AG04449 (cell line): ENCODE data around the gene NRN1L.

Experiments
- CTCF ChIA-PET: fragments of 350-600 bp; formaldehyde crosslinking; extraction: SDS; loops from one replicate; lab custom pipeline; 2021; ENCODE audit warnings: antibody characterized with exemption; lab: Yijun Ruan, JAX
- POLR2A ChIA-PET: fragments of 400-600, 350-600 bp; formaldehyde crosslinking; extraction: SDS; loops from one replicate; lab custom pipeline; 2020; ENCODE audit warnings: antibody characterized with exemption, inconsistent platforms; lab: Yijun Ruan, JAX
- DNase-seq: peaks from one replicate; pipeline ENCODE4 v3.0.0-alpha.2; 2010; ENCODE audit warnings: low read depth, low spot score
- H3K4me3 ChIP-seq: 2 replicates; pipeline ENCODE4 v1.5.1; 2011; ENCODE audit warnings: low read depth, mild to moderate bottlenecking, control low read depth, low read length
- TF ChIP-seq, protein P1 (sequence below): IDR thresholded peaks from one replicate; pipeline ENCODE4 v1.5.1; 2011; ENCODE audit warnings: mild to moderate bottlenecking, moderate library complexity, low read length, control low read depth, inconsistent platforms; ENCODE audit not compliant: insufficient read depth; ENCODE audit errors: missing control alignments

The NRN1L gene

DNA sequence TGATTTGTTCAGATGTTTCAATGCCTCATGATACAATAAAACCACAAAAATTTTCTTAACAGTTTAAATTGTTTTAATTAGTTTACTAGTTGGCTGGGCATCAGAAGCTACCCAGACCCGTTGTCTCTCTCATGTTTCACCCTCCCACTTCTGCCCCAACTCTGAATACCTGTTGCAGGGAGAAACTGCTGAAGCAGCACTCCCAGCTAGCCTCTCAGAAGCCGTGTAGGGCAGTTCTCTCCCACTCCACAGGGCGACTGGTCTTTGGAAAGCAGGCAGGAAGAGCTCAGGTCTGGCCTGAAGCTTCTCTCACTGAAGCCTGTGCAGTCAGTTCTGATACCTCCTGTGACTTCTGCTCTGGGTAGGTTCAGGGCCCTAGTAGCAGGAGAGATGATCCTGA, 13.4 kb upstream of the NRN1L start:
- ChIA-PET POLR2A (interaction anchor here (0.6 to 1.5 kb wide), 2 partner anchors 9 to 91 kb away, joined by 3 to 5 read pairs; no protein-coding TSS in a partner anchor), CTCF (interaction anchor here (0.9 to 1.7 kb wide), 4 partner anchors 13 to 199 kb away, joined by 3 to 11 read pairs (median 4); partner anchors contain the start of gene NRN1L)
- TF ChIP-seq, protein P1, sequence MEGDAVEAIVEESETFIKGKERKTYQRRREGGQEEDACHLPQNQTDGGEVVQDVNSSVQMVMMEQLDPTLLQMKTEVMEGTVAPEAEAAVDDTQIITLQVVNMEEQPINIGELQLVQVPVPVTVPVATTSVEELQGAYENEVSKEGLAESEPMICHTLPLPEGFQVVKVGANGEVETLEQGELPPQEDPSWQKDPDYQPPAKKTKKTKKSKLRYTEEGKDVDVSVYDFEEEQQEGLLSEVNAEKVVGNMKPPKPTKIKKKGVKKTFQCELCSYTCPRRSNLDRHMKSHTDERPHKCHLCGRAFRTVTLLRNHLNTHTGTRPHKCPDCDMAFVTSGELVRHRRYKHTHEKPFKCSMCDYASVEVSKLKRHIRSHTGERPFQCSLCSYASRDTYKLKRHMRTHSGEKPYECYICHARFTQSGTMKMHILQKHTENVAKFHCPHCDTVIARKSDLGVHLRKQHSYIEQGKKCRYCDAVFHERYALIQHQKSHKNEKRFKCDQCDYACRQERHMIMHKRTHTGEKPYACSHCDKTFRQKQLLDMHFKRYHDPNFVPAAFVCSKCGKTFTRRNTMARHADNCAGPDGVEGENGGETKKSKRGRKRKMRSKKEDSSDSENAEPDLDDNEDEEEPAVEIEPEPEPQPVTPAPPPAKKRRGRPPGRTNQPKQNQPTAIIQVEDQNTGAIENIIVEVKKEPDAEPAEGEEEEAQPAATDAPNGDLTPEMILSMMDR = no peak

DNA sequence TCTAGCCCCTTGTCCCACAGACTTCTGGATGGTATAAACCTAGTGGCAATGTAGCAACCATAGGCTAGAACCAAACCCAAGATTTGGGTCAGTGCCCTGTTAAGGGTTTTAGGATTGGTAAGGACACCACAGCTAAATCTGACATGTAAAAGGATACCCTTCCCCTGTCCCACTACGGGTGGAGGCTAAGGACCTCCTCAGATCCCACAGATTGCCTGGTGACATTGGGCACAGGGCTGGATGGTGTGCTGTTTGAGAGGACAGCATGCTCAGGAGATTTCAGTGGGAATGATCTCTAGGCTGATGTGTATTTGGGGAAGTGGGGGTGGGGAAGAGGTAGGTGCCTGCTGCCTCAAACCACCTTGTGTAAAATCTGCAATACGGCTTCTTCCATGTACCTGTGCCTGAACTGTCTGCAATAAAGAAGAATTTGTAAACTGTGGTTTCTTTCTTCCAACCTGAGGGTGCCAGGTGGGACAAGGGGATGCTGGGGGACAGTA, 12.5 kb upstream of the NRN1L start:
- TF ChIP-seq, protein P1 = no peak
- H3K4me3 ChIP-seq = no peak overlapping the region
- ChIA-PET CTCF (interaction anchor here (0.9 to 1.7 kb wide), 4 partner anchors 12 to 200 kb away, joined by 3 to 11 read pairs (median 4); partner anchors contain the start of gene NRN1L), POLR2A (interaction anchor here (1.5 kb wide), 1 partner anchor 9 kb away, joined by 5 read pairs; no protein-coding TSS in a partner anchor)
- DNase-seq = no peak

More for the DNA sequence above, 13.4 kb upstream of the NRN1L start:
- no peak for DNase-seq
- H3K4me3 ChIP-seq = no peak overlapping the region

DNA sequence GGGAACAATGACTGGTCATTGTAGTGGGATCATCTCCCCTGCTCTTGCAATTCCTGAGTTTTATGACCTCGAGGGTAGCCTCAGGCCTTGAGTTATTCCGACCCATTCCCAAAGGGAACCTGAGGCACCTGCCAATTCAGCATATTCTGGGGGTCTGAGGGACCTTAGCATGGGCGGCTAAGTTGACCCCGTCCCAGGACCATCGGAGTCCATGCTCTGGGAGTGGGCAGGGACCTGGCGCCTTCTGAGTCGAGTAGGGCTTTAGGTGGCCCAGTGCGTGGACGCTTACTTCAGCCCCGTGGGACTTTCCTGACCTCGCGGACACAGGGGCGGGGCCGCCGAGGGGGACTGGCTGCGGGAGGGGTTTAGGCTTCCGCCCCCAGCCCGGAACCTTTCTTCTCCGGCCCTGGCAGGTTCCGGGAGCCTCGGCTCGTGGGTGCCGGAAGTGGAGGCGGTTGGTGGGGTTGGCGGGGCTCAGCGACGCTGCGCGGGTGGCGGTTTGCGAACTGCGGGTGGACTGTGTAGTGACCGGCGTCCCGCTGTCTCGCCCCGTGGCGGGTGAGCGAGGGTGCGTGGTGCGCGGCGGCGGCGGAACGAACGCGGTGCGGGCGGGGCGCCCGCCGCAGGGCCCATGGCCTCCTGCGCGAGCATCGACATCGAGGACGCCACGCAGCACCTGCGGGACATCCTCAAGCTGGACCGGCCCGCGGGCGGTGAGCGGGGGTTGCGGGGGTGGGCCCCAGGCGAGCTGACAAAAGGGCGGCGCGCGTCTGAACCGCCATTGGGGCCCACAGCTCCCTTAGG, 11.9 kb upstream of the NRN1L start, which contains the start of gene EDC4:
TSS of gene EDC4 (plus strand) at position 422 of the 804 bp plus-strand sequence. CDS start at position 632, 210 bp downstream.
- ChIA-PET POLR2A (interaction anchor here (1.0 to 1.2 kb wide), 3 partner anchors 10 to 28 kb away, joined by 3 to 4 read pairs (median 3); no protein-coding TSS in a partner anchor), CTCF (interaction anchor here (0.7 to 4.3 kb wide), 9 partner anchors 10 to 61 kb away, joined by 3 to 67 read pairs (median 5); partner anchors contain the start of gene NRN1L)
- peak within 1 kb of the TSS; percentile 68 for H3K4me3 ChIP-seq
- DNase-seq = peak; percentile 10
- TF ChIP-seq, protein P1 = no peak

DNA sequence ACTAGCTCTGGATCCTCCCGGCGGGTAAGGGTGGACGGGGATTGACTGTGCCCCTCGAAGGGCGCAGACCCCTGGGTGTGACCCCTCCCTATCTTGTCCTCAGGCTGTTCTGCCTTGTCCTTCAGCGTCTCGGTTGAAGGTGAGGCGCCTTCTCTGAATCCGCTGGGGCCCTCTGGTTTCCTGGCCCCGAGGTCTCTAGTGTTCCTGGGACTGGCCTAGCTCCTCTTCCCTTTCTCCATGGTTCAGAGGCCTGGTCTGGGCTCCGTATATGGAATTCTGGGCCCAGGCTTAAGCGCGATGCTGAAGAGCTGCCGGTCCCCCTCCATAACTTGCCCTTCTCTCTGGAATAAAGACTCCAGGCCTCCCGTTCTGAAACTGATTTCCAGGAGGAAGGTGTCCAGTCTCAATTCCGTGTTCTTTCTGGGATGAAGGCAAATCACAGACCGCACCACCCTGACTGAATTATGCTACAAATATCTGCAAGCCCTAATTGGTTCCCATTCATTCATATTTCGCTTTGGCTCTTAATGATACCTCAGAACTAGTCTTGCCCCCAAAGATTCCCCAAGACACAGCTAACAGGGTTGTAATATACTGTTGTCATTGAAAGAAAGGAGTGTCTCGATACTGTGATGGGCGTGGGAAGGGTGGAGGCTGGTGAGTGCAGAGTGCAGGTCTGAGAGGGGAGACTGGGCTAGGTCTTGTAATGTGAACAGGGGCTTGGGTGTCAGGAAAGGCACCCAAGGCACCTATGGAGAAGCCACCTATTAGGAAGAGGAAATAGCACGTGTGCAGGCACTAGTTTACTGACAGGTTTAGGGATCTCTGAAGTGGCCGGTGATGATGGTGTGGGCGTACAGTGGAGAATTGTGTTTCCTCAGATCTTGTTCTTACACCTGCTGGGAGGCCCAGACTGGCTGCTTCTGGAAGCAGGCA, 11.0 kb upstream of the NRN1L start:
- POLR2A ChIA-PET = interaction anchor here (1.0 to 1.2 kb wide), 3 partner anchors 11 to 29 kb away, joined by 3 to 4 read pairs (median 3); no protein-coding TSS in a partner anchor

DNA sequence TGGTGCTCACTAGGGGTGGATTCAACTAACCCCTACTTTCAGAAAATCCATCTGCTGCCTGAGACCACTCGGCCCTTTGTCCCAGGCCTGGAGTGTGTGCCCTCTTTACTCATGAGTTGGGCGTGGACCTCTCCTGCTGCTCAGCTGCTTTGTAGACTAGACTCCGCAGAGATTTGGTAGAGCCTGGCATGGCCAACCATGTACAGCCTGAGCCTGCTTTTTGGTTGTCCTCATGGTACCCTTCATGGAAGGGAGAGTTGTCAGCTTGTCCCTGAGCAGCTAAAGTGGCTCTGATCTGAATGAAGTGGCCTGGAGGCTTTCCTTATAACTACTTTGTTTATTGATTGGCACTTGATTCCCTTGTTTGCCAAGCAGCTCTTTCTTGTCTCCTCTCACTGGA, 10.3 kb upstream of the NRN1L start:
- POLR2A ChIA-PET = no interaction called here
- H3K4me3 ChIP-seq = peak overlapping the region; percentile 68
- DNase-seq = no peak
- CTCF ChIA-PET = interaction anchor here (0.9 to 4.3 kb wide), 6 partner anchors 9 to 61 kb away, joined by 3 to 67 read pairs (median 6); partner anchors contain the start of gene NRN1L
- TF ChIP-seq, protein P1 = no peak

More for the DNA sequence above, 11.0 kb upstream of the NRN1L start:
- CTCF ChIA-PET = interaction anchor here (0.7 to 4.3 kb wide), 9 partner anchors 9 to 62 kb away, joined by 3 to 67 read pairs (median 5); partner anchors contain the start of gene NRN1L
- TF ChIP-seq, protein P1 = no peak
- H3K4me3 ChIP-seq = peak overlapping the region; percentile 68
- DNase-seq = no peak
